ENCODE measurements around the gene CHAT. TPM values are rescaled to one million over a fixed set of nuclear protein-coding genes. Genes with fewer than 3 reads are reported as not detected.

The CHAT gene
- polyA plus RNA-seq, 1 donor from 2014 or later: not detected

- TF ChIP-seq TAF1 (IDR thresholded peaks at IDR 0.05; ENCODE audit: low read depth) (no peak), REST (IDR thresholded peaks at IDR 0.05; ENCODE audit: borderline replicate concordance) (no peak), POLR2AphosphoS5 (IDR thresholded peaks at IDR 0.05) (no peak)
- TF ChIP-seq, protein P1, sequence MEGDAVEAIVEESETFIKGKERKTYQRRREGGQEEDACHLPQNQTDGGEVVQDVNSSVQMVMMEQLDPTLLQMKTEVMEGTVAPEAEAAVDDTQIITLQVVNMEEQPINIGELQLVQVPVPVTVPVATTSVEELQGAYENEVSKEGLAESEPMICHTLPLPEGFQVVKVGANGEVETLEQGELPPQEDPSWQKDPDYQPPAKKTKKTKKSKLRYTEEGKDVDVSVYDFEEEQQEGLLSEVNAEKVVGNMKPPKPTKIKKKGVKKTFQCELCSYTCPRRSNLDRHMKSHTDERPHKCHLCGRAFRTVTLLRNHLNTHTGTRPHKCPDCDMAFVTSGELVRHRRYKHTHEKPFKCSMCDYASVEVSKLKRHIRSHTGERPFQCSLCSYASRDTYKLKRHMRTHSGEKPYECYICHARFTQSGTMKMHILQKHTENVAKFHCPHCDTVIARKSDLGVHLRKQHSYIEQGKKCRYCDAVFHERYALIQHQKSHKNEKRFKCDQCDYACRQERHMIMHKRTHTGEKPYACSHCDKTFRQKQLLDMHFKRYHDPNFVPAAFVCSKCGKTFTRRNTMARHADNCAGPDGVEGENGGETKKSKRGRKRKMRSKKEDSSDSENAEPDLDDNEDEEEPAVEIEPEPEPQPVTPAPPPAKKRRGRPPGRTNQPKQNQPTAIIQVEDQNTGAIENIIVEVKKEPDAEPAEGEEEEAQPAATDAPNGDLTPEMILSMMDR (IDR thresholded peaks at IDR 0.05; ENCODE audit: poor library complexity, severe bottlenecking): no peak
- Histone ChIP-seq H3K36me3 (ENCODE audit: insufficient read depth, low read length) (no peaks in the 10 kb centered on the region), H3K27ac (ENCODE audit: low read length) (no peak overlapping the region), H3K9me2 (ENCODE audit: insufficient read depth, low read length) (no peaks in the 10 kb centered on the region), H4K20me1 (ENCODE audit: insufficient read depth) (no peaks in the 10 kb centered on the region), H3F3A (ENCODE audit: insufficient read depth, low read length, poor library complexity, severe bottlenecking) (no peaks in the 10 kb centered on the region), H3K4me3 (ENCODE audit: low read length) (no peak overlapping the region), H3K4me2 (ENCODE audit: low read length) (no peak overlapping the region), H3K79me2 (replicated peaks; ENCODE audit: insufficient read depth, low read length) (no peaks in the 10 kb centered on the region), H3K9ac (ENCODE audit: low read length) (no peak overlapping the region), H3K27me3 (ENCODE audit: insufficient read depth, low read depth, low read length) (no peaks in the 10 kb centered on the region), H3K9me3 (ENCODE audit: low read length) (no peaks in the 10 kb centered on the region), H2AFZ (ENCODE audit: low read depth, low read length) (no peak overlapping the region)
Measured at GRCh38 chr10:49667991-49668390, 54.2 kb downstream of the CHAT start.

GRCh38 chr10:49668684-49669083 is 54.8 kb downstream of the CHAT start:
- no peaks in the 10 kb centered on the region for H3K36me3 ChIP-seq (ENCODE audit: insufficient read depth, low read length)
- no peak overlapping the region for H2AFZ ChIP-seq (ENCODE audit: low read depth, low read length)
- no peaks in the 10 kb centered on the region for H3K79me2 ChIP-seq (replicated peaks; ENCODE audit: insufficient read depth, low read length)
- TF ChIP-seq EP300 (conservative IDR thresholded peaks at IDR 0.05; ENCODE audit: poor library complexity, severe bottlenecking) (no peak), POLR2AphosphoS5 (IDR thresholded peaks at IDR 0.05) (no peak), RAD21 (conservative IDR thresholded peaks at IDR 0.05) (no peak), MXI1 (conservative IDR thresholded peaks at IDR 0.05; ENCODE audit: poor library complexity, severe bottlenecking) (no peak), EZH2 (IDR thresholded peaks at IDR 0.05; ENCODE audit: borderline replicate concordance, insufficient read depth, low read length, poor library complexity, severe bottlenecking) (no peak), TAF1 (IDR thresholded peaks at IDR 0.05; ENCODE audit: low read depth) (no peak), SMC3 (conservative IDR thresholded peaks at IDR 0.05; ENCODE audit: poor library complexity) (no peak), REST (IDR thresholded peaks at IDR 0.05; ENCODE audit: borderline replicate concordance) (no peak)
- TF ChIP-seq, protein P1 (IDR thresholded peaks at IDR 0.05; ENCODE audit: poor library complexity, severe bottlenecking): no peak
- no peaks in the 10 kb centered on the region for H3K9me3 ChIP-seq (ENCODE audit: low read length)
- H3F3A ChIP-seq (ENCODE audit: insufficient read depth, low read length, poor library complexity, severe bottlenecking): no peaks in the 10 kb centered on the region
- H3K9me2 ChIP-seq (ENCODE audit: insufficient read depth, low read length): no peaks in the 10 kb centered on the region
- H3K4me3 ChIP-seq (ENCODE audit: low read length): no peak overlapping the region
- no peaks in the 10 kb centered on the region for H3K27me3 ChIP-seq (ENCODE audit: insufficient read depth, low read depth, low read length)
- H3K27ac ChIP-seq (ENCODE audit: low read length): no peak overlapping the region
- H4K20me1 ChIP-seq (ENCODE audit: insufficient read depth): no peaks in the 10 kb centered on the region
- no peak overlapping the region for H3K4me2 ChIP-seq (ENCODE audit: low read length)
- no peak overlapping the region for H3K9ac ChIP-seq (ENCODE audit: low read length)

Data from neural cell (in vitro differentiated cells).